ENCODE results near the gene FIG4. TPM values are rescaled to one million over a fixed set of nuclear protein-coding genes. Genes with fewer than 3 reads are reported as not detected.

FIG4 gene
- total RNA-seq, 1 donor from 2014 or later: 8.0 TPM

DNA sequence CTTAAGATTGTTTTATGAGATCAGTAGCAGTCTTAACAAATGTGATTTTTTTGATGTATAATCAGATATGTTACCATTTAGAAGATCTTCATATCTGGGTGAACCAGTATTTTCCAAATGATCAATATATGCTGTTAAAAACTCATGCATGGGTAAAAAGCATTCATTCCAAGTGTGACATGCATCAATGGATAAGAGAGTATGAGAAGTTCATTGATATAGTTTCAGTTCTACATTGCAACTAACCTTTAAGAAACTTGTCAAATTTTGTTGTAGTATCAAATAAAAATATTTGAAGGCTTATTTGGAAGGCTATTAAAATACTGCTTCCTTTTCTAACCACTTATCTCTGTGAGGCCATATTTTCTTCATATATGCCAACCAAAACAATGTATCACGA is 117.7 kb downstream of the FIG4 start:
- TF ChIP-seq, protein P1, sequence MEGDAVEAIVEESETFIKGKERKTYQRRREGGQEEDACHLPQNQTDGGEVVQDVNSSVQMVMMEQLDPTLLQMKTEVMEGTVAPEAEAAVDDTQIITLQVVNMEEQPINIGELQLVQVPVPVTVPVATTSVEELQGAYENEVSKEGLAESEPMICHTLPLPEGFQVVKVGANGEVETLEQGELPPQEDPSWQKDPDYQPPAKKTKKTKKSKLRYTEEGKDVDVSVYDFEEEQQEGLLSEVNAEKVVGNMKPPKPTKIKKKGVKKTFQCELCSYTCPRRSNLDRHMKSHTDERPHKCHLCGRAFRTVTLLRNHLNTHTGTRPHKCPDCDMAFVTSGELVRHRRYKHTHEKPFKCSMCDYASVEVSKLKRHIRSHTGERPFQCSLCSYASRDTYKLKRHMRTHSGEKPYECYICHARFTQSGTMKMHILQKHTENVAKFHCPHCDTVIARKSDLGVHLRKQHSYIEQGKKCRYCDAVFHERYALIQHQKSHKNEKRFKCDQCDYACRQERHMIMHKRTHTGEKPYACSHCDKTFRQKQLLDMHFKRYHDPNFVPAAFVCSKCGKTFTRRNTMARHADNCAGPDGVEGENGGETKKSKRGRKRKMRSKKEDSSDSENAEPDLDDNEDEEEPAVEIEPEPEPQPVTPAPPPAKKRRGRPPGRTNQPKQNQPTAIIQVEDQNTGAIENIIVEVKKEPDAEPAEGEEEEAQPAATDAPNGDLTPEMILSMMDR (IDR thresholded peaks at IDR 0.05; ENCODE audit: borderline replicate concordance): no peak
- Histone ChIP-seq H3K9me3 (replicated peaks) (no peaks in the 10 kb centered on the region), H3K27ac (replicated peaks) (no peak overlapping the region), H3K4me1 (no peaks in the 10 kb centered on the region), H3K4me3 (no peak overlapping the region), H3K36me3 (no peaks in the 10 kb centered on the region), H3K27me3 (ENCODE audit: low read depth) (no peaks in the 10 kb centered on the region)
- intact Hi-C loops (cut with micrococcal nuclease): no loop called here
- DNase-seq: no peak

DNA sequence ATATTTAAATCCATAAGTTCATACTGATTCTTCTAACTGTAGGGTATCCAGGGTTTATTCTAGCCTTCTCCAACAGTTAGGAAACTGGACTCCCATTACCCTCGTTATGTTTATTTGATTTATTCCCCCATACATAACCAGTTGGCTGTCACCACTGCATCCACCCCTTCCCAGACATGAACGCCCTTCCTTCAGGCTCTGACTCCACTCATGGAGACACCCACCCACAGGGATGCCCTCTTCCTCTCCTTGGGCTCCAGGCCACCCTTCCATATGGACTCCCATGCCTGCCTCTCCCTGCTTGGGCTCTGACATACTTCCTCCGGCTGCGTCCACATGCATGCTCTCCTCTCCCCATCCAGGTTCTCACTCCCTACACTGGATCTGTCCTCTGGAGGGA is 124.0 kb downstream of the FIG4 start:
- Histone ChIP-seq H3K4me1 (no peaks in the 10 kb centered on the region), H3K27me3 (ENCODE audit: low read depth) (no peaks in the 10 kb centered on the region), H3K4me3 (no peak overlapping the region), H3K36me3 (no peaks in the 10 kb centered on the region), H3K9me3 (replicated peaks) (no peaks in the 10 kb centered on the region), H3K27ac (replicated peaks) (no peak overlapping the region)
- no peak for DNase-seq
- TF ChIP-seq, protein P1 (IDR thresholded peaks at IDR 0.05; ENCODE audit: borderline replicate concordance): no peak
- intact Hi-C loops (cut with micrococcal nuclease): no loop called here

DNA sequence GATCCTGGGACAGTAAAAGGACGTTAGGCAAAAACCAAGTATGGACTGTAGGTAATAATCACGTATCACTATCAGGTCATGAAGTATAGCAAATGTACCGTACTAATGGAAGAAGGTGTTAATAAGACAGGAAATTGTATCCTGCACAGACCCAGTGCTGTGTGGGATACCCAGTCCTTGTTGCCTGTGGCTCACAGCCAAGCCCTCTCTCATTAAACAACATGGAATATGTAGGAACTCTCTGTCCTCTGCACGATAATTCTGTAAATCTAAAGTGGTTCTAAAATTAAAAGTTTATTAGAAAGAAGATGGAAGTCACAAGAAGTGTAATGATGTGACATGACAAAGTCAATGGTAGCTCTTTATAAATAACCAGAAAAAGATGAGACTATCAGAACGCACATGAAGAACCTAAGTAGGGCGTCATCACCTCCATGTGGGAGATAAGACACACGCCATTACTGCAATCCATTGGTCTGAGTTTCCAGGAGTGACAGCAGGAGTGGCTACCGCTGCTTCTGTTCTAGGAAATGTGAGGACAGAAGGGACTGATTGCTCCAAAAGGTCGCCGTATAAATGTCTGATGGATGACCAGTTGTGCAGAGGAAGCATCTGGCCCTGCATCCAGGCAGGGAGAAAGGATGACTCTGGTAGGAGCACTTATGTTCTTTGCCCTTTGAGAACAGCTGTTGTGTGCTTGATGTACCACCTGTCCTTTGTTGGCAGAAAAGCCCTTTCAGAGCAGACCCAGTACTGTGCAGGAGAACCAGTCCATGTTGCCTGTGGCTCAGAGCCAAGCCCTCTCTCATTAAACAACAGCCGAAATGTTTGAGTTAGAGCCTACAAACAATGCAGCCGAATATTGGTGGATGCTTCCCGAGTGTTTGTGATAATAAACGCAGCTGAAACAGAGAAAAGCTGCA is 125.6 kb downstream of the FIG4 start:
- Histone ChIP-seq H3K4me3 (no peak overlapping the region), H3K4me1 (no peaks in the 10 kb centered on the region), H3K27me3 (ENCODE audit: low read depth) (no peaks in the 10 kb centered on the region), H3K9me3 (replicated peaks) (no peaks in the 10 kb centered on the region), H3K27ac (replicated peaks) (no peak overlapping the region), H3K36me3 (no peaks in the 10 kb centered on the region)
- DNase-seq: no peak
- TF ChIP-seq, protein P1 (IDR thresholded peaks at IDR 0.05; ENCODE audit: borderline replicate concordance): no peak
- intact Hi-C loops (cut with micrococcal nuclease): no loop called here

DNA sequence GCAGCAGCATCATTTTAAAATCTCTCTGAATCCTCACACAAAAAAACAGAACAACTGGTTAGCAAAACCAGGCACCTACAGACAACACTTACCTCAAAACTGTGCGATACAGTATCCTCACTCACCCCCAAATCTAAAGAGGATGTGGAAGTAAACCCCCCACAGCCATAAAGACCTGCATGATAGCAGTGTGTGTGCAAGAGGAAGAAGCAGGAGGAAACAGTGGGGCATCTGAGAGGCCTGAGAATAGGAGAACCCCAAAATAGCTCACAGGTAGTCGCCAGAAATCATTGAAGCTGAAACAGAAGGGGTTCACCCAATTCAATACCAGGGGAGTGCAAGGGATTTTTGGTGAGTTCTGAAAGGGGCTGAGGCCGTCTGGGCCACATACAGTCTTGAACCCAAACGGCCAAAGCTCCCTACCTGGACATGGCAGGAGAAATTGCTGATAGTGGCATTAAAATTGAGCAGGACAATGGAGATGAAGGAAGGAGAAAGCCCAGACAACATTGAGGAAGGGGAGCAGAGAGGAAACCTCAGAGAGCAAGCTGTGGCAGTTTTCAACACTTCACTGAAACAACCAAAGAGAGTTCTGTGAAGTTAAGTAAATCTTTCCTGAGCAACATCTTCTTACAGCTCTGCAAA is 129.7 kb downstream of the FIG4 start:
- intact Hi-C loops (cut with micrococcal nuclease): no loop called here
- peaks cover 14% of the 10 kb centered on the region for H3K36me3 ChIP-seq
- H3K9me3 ChIP-seq (replicated peaks): no peaks in the 10 kb centered on the region
- no peaks in the 10 kb centered on the region for H3K27me3 ChIP-seq (ENCODE audit: low read depth)
- no peak for DNase-seq
- peaks cover 10% of the 10 kb centered on the region for H3K4me1 ChIP-seq
- no peak overlapping the region for H3K4me3 ChIP-seq
- no peak overlapping the region for H3K27ac ChIP-seq (replicated peaks)
- TF ChIP-seq, protein P1 (IDR thresholded peaks at IDR 0.05; ENCODE audit: borderline replicate concordance): no peak

DNA sequence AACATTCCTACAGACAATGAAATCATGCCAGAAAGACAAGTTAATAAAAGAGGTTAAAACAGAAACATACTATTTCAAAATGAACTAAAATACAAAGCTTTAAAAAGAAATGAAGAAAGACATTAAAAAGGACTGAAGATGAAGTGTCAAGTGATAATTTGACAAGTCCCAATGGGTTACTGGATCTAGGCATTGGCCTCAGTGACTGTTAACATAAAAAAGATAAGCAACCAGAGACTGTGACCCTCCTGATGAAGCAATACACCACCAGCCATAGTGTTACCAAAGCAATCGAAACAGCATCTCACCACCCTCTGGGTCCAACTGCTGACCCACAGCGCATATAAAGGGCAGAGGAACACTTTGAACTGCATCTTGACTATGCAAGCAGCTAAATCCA is 130.3 kb downstream of the FIG4 start:
- Histone ChIP-seq H3K4me3 (no peak overlapping the region), H3K27me3 (ENCODE audit: low read depth) (no peaks in the 10 kb centered on the region), H3K27ac (replicated peaks) (no peak overlapping the region), H3K9me3 (replicated peaks) (no peaks in the 10 kb centered on the region), H3K36me3 (peaks cover 20% of the 10 kb centered on the region), H3K4me1 (peaks cover 10% of the 10 kb centered on the region)
- no peak for DNase-seq
- intact Hi-C loops (cut with micrococcal nuclease): no loop called here
- TF ChIP-seq, protein P1 (IDR thresholded peaks at IDR 0.05; ENCODE audit: borderline replicate concordance): no peak

Measured in left ventricle myocardium inferior (tissue), 1 donor.